Stimulated activated CD4-positive, alpha-beta T cell treated with anti-CD3 and anti-CD28 coated beads, Interleukin-1b, Interleukin-23, amount 100 ng/mL, for 48 hours (primary cell): ENCODE results near the gene STMP1.
A peak's percentile ranks its signal among the peaks of the same experiment; 100 is the strongest.
"Not testable (repeated sequence)": the region's sequence is repeated elsewhere in the genome, so short reads cannot be mapped to it uniquely, and the experiment has no call there.

Experiments
- DNase-seq: peaks from one replicate; pipeline ENCODE4 v3.0.0-alpha.2; 2020

Gene STMP1

GRCh38 chr7:135662373-135663114, at the start of gene STMP1:
Gene STMP1 (plus strand): TSS chr7:135662514.
- peak; percentile 96 for DNase-seq

- no peak for DNase-seq
Measured at GRCh38 chr7:135616136-135616535, 46.2 kb upstream of the STMP1 start.

DNA sequence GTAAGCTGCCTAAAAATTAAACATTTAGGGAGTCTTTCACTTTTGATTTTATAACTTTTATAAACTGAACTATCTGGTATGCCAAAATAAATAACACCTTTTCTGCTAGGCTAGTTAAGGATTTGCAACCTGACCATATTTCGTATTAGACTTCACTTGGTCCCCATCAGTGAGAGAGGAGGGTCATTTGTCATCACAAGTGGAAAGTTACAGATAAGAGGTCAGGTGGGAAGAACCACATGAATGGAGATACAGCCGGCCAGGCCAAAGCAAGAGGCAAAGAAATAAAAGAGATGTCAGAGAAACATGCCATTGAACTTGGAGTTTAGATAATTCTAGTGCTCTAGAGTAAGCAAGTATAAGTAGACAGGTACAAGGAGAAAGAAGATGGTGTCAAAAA, 44.5 kb upstream of the STMP1 start:
- DNase-seq: no peak

DNA sequence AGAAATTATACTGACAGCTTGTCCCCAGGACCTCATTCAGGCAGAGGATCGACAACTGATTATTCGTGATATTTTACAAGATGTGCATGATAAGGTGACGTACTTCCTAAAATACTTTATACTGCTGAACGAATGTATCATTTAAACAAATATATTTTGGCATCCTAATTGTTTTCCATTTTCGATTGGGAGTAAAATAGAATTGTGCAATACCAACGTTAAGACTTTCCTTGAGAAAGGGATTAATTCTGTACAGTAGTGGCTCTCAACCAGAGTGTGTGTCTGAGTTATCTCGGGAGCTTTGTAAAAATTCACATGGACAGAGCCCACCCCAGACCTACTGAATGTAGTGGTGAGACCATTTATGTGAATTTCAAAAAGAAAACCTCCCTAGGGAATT, 43.8 kb upstream of the STMP1 start:
- DNase-seq: no peak

GRCh38 chr7:135620447-135620846, 41.9 kb upstream of the STMP1 start:
- DNase-seq: no peak

- no peak for DNase-seq
Measured at GRCh38 chr7:135620980-135621850, 41.1 kb upstream of the STMP1 start.

DNA sequence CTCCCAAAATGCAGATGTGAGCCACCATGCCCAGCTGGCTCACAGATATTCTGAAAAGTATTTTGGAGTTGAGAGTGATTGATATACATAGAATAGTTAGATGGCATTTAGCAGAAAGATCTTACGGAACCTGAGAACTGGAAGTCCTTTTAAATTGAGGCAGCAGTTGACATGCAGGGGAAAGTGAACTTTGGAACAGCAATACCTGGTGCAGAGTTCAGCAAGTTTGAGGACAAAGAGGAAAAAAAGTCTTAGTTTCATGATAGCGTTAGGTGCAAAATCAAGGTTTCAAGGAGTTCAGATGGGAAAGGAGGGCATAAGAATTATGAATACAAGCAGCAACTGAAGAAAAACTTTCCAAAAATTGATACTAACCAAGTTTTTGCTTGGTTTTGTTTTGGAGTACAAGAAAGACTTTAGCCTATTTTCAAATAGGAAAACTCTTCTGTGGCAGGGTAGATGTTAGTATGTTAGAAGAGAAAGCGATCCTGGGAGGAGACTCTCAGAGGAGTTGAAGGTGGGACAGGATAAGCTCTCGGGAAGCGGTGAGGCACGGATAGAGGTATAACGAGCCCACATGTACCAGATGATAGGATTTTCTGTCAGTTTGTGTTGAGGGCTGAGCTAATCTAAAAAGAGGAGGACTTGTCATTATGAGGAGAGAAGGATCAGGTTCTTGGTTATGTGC, 28.0 kb upstream of the STMP1 start:
- DNase-seq: no peak

DNA sequence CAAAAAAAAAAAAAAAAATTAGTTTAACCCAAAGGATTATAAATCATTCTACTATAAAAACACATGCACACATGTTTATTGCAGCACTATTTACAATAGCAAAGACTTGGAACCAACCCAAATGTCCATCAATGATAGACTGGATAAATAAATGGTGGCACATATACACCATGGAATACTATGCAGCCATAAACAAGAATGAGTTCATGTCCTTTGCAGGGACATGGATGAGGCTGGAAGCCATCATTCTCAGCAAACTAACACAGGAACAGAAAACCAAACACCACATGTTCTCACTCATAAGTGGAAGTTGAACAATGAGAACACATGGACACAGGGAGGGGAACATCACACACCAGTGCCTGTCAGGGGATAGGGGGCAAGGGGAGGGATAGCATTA, 22.6 kb upstream of the STMP1 start:
- not testable (repeated sequence) for DNase-seq

DNA sequence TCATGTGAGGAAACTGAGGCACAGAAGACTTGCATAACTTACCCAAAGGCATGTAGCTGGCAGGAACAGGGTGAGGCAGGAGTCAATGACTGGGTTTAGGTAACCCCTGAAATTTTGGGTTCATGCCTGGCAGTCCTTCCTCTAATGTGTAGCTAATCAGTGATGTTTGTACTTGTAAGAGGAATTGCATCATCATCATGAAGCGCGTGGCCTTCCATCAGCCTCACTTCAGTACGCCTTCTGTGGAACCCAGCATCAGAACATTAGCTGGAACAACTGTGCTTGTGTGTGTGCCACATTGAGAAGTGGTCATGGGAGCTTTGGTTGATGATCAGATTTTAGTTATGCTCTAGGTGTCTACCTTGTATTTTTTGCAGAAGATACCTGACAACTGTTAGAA, 18.2 kb upstream of the STMP1 start:
- no peak for DNase-seq

GRCh38 chr7:135644729-135645128, 17.6 kb upstream of the STMP1 start:
- no peak for DNase-seq

GRCh38 chr7:135645296-135645904, 16.9 kb upstream of the STMP1 start:
- DNase-seq: no peak

GRCh38 chr7:135647755-135648154, 14.6 kb upstream of the STMP1 start:
- DNase-seq: no peak

DNA sequence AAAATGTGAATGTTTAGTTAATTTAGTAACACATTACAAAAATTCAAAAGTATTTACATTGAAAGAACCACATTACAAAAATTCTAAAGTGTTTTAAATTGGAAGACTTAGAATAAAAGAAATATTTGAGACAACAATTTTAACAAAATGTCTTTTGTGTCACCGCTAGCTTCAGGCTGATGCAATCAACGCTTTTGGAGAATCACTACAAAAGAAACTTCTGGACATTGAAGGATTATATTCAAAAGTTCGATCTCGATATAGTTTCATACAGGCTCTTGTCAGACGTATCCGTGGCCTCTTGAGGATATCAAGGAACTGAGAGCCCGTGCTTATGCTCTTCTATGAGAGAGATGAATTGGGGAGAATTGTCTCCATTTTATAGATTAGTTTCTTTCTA, 14.1 kb upstream of the STMP1 start:
- no peak for DNase-seq

- no peak for DNase-seq
Measured at GRCh38 chr7:135650831-135651573, 11.3 kb upstream of the STMP1 start.

DNA sequence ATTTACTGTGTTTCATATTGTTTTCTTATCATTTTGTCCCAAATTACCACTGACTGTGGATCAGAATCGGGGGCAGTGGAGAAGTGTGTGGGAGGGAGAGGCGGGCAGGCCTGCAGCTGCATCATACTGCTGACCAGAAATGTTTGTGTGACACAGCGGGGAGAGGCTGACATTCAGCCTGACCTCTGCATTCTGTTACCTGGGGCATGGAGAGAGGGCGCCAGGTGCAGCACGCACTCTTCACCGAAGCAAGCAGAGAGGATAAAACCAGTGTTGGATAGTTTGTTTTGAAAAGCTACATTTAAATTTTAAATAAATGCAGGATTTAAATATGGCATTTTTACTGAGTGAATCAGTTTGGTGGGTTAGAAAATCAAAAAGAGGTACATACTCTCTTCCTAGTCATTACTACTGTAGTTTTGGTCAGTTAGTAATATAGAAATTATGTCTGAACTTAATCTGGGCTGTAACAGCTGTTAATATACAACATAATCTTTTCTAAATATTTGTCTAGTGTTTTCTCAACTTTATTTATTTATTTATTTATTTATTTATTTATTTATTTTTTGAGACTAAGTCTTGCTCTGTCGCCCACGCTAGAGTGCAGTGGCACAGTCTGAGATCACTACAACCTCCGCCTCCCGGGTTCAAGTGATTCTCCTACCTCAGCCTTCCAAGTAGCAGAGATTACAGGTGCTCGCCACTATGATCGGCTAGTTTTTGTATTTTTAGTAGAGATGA, 8.8 kb upstream of the STMP1 start:
- no peak for DNase-seq

DNA sequence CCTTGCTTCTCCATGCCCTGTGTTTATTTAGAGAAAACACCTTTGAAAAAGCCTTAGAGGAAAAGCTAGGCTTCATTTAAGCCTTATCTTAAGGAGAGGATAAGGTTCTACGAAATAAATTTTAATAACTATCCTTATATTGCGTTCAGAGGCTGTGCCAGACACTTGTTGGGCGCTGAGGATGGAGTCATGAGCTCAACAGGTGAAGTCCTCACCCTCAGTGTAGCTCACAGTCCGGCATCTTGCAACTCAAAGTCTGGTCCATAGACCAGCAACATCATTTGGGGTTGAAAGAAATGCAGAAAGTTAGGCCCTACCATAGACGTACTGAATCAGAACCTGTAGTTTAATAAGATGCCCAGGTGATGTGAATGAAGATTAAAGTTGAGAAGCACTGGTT, 3.8 kb upstream of the STMP1 start:
- DNase-seq: no peak

DNA sequence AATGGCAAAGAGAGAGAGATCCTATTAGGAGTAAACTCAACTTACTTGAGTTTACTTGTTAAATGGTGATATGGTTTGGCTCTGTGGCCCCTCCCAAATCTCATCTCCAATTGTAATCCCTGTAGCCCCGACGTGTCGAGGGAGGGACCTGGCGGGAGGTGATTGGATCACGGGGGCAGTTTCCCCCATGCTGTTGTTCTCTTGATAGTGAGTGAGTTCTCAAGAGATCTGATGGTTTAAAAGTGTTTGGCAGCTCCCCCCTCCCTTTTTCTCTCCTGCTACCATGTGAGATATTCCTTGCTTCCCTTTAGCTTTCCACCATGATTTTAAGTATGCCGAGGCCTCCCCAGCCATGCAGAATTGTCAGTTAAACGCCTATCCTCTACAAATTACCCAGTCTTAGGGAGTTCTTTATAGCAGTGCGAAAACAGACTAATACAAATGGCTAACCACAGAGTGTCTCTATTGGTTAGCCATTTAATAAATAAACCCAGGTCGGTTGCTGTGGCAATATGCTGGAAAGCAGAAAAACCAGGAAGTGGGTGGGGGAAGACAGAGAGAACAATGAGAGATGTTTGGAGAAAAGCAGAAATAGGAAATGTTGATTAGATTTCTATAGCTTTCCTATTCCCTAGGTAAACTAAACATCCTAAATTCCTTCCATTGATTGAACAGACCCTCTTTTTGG, 3.0 kb upstream of the STMP1 start:
- DNase-seq: no peak

- peak; percentile 9 for DNase-seq
Measured at GRCh38 chr7:135661311-135662122, 797 bp upstream of the STMP1 start.

DNA sequence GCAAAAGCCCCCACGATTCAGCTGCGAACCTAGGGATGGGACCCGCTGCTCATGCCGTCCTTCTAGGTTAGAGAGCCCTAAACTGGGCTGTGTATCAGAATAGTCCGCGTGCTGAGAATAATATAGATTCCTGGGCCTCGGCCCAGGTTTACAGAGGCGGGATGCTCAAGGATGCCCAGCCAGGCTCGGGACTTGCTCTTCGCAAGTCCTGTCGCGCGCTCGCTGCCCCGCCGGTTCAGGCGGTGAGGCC, 266 bp upstream of the STMP1 start:
- no peak for DNase-seq

- peak; percentile 6 for DNase-seq
Measured at GRCh38 chr7:135664046-135664589, 1.8 kb downstream of the STMP1 start.
